Endothelial cell of umbilical vein (primary cell): Measurements from ENCODE around the gene PLBD2. TPM values are rescaled to one million over a fixed set of nuclear protein-coding genes. Genes with fewer than 3 reads are reported as not detected.

Experiments used
- BruUV-seq: library from RNA; stranded (reverse); fragments of 400-500 nt; replicated peaks from 2 replicates; lab custom pipeline; 2021; lab: Mats Ljungman, UMichigan
- CTCF ChIA-PET: fragments of 300-600, 350-600 bp; sonication (Branson Sonifier 250); formaldehyde crosslinking; loops from one replicate; lab custom pipeline; 2021; ENCODE audit warnings: antibody characterized with exemption, inconsistent platforms; lab: Charles Lee
- POLR2A ChIA-PET: fragments of 300-600, 350-600 bp; sonication (Branson Sonifier 250); formaldehyde crosslinking; loops from one replicate; lab custom pipeline; 2021; ENCODE audit warnings: antibody characterized with exemption, inconsistent platforms; lab: Charles Lee
- DNase-seq: peaks from one replicate; pipeline ENCODE4 v3.0.0-alpha.2; 2011; ENCODE audit warnings: low read depth, low spot score
- FAIRE-seq: peaks from 2 replicates; lab custom pipeline; 2011; peaks lifted over from hg19 to GRCh38; lab: Jason Lieb, UNC
- H2AFZ ChIP-seq: 2 replicates; pipeline ENCODE4 v1.6.0; 2012; ENCODE audit warnings: low read depth, low read length, control low read depth, inconsistent platforms
- H3K27ac ChIP-seq: 2 replicates; pipeline ENCODE4 v1.5.1; 2011; ENCODE audit warnings: low read depth, mild to moderate bottlenecking, control low read depth, low read length, moderate library complexity; ENCODE audit not compliant: insufficient read depth
- H3K27me3 ChIP-seq, 2 experiments: 2 replicates each; pipeline versions ENCODE4 v1.6.0 to v1.6.1; 2011; ENCODE audit warnings: low read length in 2 of 2, mixed read lengths in 1 of 2; ENCODE audit not compliant: control insufficient read depth in 2 of 2, insufficient read depth in 2 of 2
- H3K36me3 ChIP-seq, 2 experiments: 2 replicates in 1 of 2; 3 replicates in 1 of 2; pipeline ENCODE4 v1.5.1; 2011; ENCODE audit warnings: low read length in 2 of 2, mild to moderate bottlenecking in 1 of 2, moderate library complexity in 1 of 2; ENCODE audit not compliant: control insufficient read depth in 2 of 2, insufficient read depth in 2 of 2; ENCODE audit errors: extremely low read depth in 1 of 2
- H3K4me1 ChIP-seq: 3 replicates; pipeline ENCODE4 v1.5.1; 2011; ENCODE audit warnings: mild to moderate bottlenecking, low read length; ENCODE audit not compliant: control insufficient read depth, insufficient read depth; ENCODE audit errors: extremely low read depth
- H3K4me2 ChIP-seq: 2 replicates; pipeline ENCODE4 v1.6.1; 2011; ENCODE audit warnings: low read length, control low read depth, mixed read lengths; ENCODE audit not compliant: insufficient read depth
- H3K4me3 ChIP-seq, 3 experiments: fragments of 200-600 bp in 1 of 3; sonication (generic), shearing (Covaris generic) in 1 of 3; replicated peaks in 1 of 3; 2 replicates each; pipeline ENCODE4 v1.5.1; 2011 to 2016; ENCODE audit warnings: control low read depth in 3 of 3, low read length in 3 of 3, mild to moderate bottlenecking in 2 of 3, inconsistent platforms in 1 of 3, low read depth in 1 of 3, moderate library complexity in 1 of 3; ENCODE audit not compliant: insufficient read depth in 1 of 3
- H3K79me2 ChIP-seq: 2 replicates; pipeline ENCODE4 v1.6.0; 2012; ENCODE audit warnings: low read length, inconsistent platforms; ENCODE audit not compliant: control insufficient read depth, insufficient read depth
- H3K9ac ChIP-seq: replicated peaks from 2 replicates; pipeline ENCODE3; 2011; ENCODE audit warnings: low read length, control low read depth; ENCODE audit not compliant: insufficient read depth; ENCODE audit errors: extremely low read depth
- H3K9me1 ChIP-seq: replicated peaks from 3 replicates; pipeline ENCODE4 v1.6.0; 2011; ENCODE audit warnings: mild to moderate bottlenecking, low read length; ENCODE audit not compliant: control insufficient read depth, insufficient read depth; ENCODE audit errors: extremely low read depth
- H3K9me3 ChIP-seq: replicated peaks from 2 replicates; pipeline ENCODE4 v1.5.1; 2012; ENCODE audit warnings: low read length, inconsistent platforms; ENCODE audit not compliant: control insufficient read depth, insufficient read depth
- H4K20me1 ChIP-seq: replicated peaks from 2 replicates; pipeline ENCODE3; 2011; ENCODE audit warnings: mild to moderate bottlenecking, low read length; ENCODE audit not compliant: control insufficient read depth, insufficient read depth; ENCODE audit errors: extremely low read depth
- CTCF ChIP-seq, 2 donors: IDR thresholded peaks; 1 replicate in 1 of 2; 2 replicates in 1 of 2; pipeline ENCODE4 v1.5.1; 2011; ENCODE audit warnings: low read length in 2 of 2, mild to moderate bottlenecking in 2 of 2, moderate library complexity in 2 of 2, control low read depth in 1 of 2, inconsistent platforms in 1 of 2, low read depth in 1 of 2; ENCODE audit not compliant: insufficient read depth in 1 of 2; ENCODE audit errors: extremely low read depth in 1 of 2
- EZH2 ChIP-seq: IDR thresholded peaks from 2 replicates; pipeline ENCODE4 v1.6.1; 2012; ENCODE audit warnings: borderline replicate concordance, low read depth, mild to moderate bottlenecking, moderate library complexity, low read length, inconsistent platforms; ENCODE audit not compliant: severe bottlenecking
- FOS ChIP-seq: IDR thresholded peaks from 2 replicates; pipeline ENCODE4 v1.6.1; 2011; ENCODE audit warnings: mild to moderate bottlenecking, low read length, moderate library complexity, borderline replicate concordance; ENCODE audit not compliant: insufficient read depth
- GATA2 ChIP-seq: IDR thresholded peaks from 2 replicates; pipeline ENCODE4 v1.7.0; 2011; ENCODE audit warnings: low read depth, mild to moderate bottlenecking, moderate library complexity, mixed read lengths, low read length; ENCODE audit not compliant: insufficient read length, insufficient read depth
- JUN ChIP-seq: IDR thresholded peaks from 2 replicates; pipeline ENCODE4 v1.6.1; 2011; ENCODE audit warnings: borderline replicate concordance, low read depth; ENCODE audit not compliant: insufficient read length, insufficient read depth
- MYC ChIP-seq: IDR thresholded peaks from one replicate; pipeline ENCODE4 v1.6.1; 2011; ENCODE audit warnings: mild to moderate bottlenecking, low read depth, low read length
- POLR2A ChIP-seq: IDR thresholded peaks from 2 replicates; pipeline ENCODE4 v1.6.1; 2012; ENCODE audit warnings: low read depth, mild to moderate bottlenecking, control low read depth, low read length
- POLR2AphosphoS5 ChIP-seq: IDR thresholded peaks from 2 replicates; pipeline ENCODE4 v1.6.1; 2012; ENCODE audit warnings: low read depth, mild to moderate bottlenecking, control low read depth, low read length, moderate library complexity; ENCODE audit not compliant: insufficient read depth
- dilution Hi-C: fragments of 300-500 bp; cut with MboI; formaldehyde crosslinking; loops from one replicate; pipeline ENCODE4 v1.15.0; 2019; ENCODE audit warnings: low sequenced_read_pairs; ENCODE audit not compliant: extremely low pct_ligation_motif_present
- intact Hi-C: fragments of 100-400 bp; cut with micrococcal nuclease; formaldehyde crosslinking; loops from one replicate; pipeline ENCODE4 v1.10.0; 2022
- polyA plus RNA-seq, 4 experiments: library from polyadenylated mRNA; depleted of rRNA in 3 of 4; stranded (reverse) in 3 of 4; unstranded in 1 of 4; fragments of >200 nt; gene quantifications; 2 replicates each; pipeline versions ENCODE4 v1.2.1 to v1.2.3, GENCODE V29; 2011 to 2012; ENCODE audit warnings: missing spikeins in 1 of 4
- total RNA-seq: library from RNA; stranded (reverse); gene quantifications from 2 replicates; pipeline ENCODE4 v1.2.3, GENCODE V29; 2021
- TF ChIP-seq, protein P1 (sequence below): IDR thresholded peaks from 2 replicates; pipeline ENCODE4 v1.6.1; 2011; ENCODE audit not compliant: insufficient read depth, insufficient read length

PLBD2 gene
- total and polyA plus RNA-seq, 2 donors (not counting 3 experiments of a cell fraction or from before 2014, with no cell fraction given): 24.4 to 46.8 TPM

DNA sequence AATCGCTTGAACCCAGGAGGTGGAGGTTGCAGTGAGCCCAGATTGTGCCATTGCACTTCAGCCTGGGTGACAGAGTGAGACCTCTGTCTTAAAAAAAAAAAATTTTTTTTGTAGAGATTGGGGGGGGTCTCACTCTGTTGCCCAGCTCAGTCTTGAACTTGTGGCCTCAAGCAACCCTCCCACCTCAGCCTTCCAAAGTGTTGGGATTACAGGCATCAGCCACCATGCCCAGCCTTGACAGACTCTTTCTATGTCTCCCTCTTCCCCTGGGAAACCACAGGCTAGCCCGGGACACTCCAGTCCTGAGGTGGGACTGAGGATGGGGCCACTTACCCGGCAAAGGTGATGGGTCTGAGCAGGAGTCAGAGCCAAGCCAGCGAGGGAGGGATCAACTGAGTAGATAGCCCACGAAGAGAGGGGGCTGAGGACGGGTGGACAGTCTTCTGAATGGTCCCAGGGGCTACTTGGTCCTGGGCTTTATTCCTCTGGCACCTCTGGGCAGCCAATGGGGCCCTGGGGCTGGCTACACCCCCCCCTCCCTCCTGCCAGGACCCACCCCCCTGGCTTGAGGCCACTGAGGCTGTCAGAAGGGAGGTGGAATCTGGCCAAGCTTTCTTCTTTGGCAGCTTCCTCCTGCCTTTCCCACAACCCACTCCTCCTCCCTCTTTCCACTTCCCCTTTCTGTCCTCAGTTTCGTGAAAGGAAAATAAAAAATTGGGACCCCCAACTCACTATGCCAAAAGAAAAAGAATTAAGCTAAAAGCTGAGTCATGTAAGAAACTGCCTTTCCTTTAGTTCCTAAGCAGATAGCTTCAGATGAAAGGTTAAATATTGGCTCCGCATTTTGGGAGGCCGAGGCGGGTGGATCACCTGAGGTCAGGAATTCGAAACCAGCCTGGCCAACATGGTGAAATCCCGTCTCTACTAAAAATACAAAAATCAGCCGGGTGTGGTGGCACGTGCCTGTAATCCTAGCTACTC lies 45.3 kb downstream of the PLBD2 start, which contains the start of gene SDS:
TSS of gene SDS (minus strand) at position 453 of the 981 bp plus-strand sequence. CDS start 4,179 bp downstream, outside the sequence.
- no peak within 1 kb of the TSS for H3K4me3 ChIP-seq
- intact Hi-C loops (no loop called here), dilution Hi-C loops (no loop called here)
- POLR2A ChIA-PET: no interaction called here
- peak; percentile 43 for DNase-seq
- CTCF ChIA-PET: interaction anchor here (0.9 to 6.3 kb wide), 2 partner anchors 21 to 58 kb away, joined by 3 to 42 read pairs; no protein-coding TSS in a partner anchor
- no peaks in the 10 kb centered on the region for H3K9me1 ChIP-seq
- no peak for FAIRE-seq
- no peaks in the 10 kb centered on the region for H3K9me3 ChIP-seq
- no peaks in the 10 kb centered on the region for H3K4me1 ChIP-seq
- H3K36me3 ChIP-seq: no peaks in the 10 kb centered on the region
- H3K79me2 ChIP-seq: no peaks in the 10 kb centered on the region
- H3K4me2 ChIP-seq: no peak within 1 kb of the TSS
- no TSS peak for BruUV-seq
- no peak within 1 kb of the TSS for H3K9ac ChIP-seq
- H4K20me1 ChIP-seq: no peaks in the 10 kb centered on the region
- no peak within 1 kb of the TSS for H2AFZ ChIP-seq
- H3K27ac ChIP-seq: no peak within 1 kb of the TSS
- TF ChIP-seq CTCF (IDR thresholded peaks at IDR 0.05; ENCODE audit: extremely low read depth in 1 of 2, insufficient read depth in 1 of 2, low read depth in 1 of 2, low read length in 2 of 2) (no peak), POLR2A (no peak), POLR2AphosphoS5 (no peak), EZH2 (no peak), FOS (no peak), MYC (no peak), GATA2 (no peak), JUN (no peak)
- TF ChIP-seq, protein P1, sequence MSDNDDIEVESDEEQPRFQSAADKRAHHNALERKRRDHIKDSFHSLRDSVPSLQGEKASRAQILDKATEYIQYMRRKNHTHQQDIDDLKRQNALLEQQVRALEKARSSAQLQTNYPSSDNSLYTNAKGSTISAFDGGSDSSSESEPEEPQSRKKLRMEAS: no peak
- peaks cover 0 to 3% of the 10 kb centered on the region in 2 experiments for H3K27me3 ChIP-seq
